Fibroblast of lung (primary cell): ENCODE data around the gene OPA1. TPM values are rescaled to one million over a fixed set of nuclear protein-coding genes. Genes with fewer than 3 reads are reported as not detected.

Experiments used
- DNase-seq, 2 donors: peaks; one replicate each; pipeline versions ENCODE4 v3.0.0 to v3.0.0-alpha.2; 2010; ENCODE audit warnings: low read depth in 2 of 2
- H2AFZ ChIP-seq: 2 replicates; pipeline ENCODE4 v1.5.1; 2012; ENCODE audit warnings: low read length, control low read depth, inconsistent platforms
- H3K27ac ChIP-seq: 2 replicates; pipeline ENCODE4 v1.5.1; 2011; ENCODE audit warnings: low read length, control low read depth; ENCODE audit not compliant: insufficient read depth
- H3K27me3 ChIP-seq: 2 replicates; pipeline ENCODE4 v1.5.1; 2011; ENCODE audit warnings: mild to moderate bottlenecking, low read length; ENCODE audit not compliant: control insufficient read depth, insufficient read depth
- H3K36me3 ChIP-seq: 2 replicates; pipeline ENCODE4 v1.5.1; 2011; ENCODE audit warnings: low read length; ENCODE audit not compliant: control insufficient read depth, insufficient read depth
- H3K4me1 ChIP-seq: 2 replicates; pipeline ENCODE4 v1.5.1; 2011; ENCODE audit warnings: low read length; ENCODE audit not compliant: control insufficient read depth, insufficient read depth; ENCODE audit errors: extremely low read depth
- H3K4me2 ChIP-seq: 2 replicates; pipeline ENCODE4 v1.5.1; 2011; ENCODE audit warnings: low read length, control low read depth; ENCODE audit not compliant: insufficient read depth; ENCODE audit errors: extremely low read depth
- H3K4me3 ChIP-seq, 4 experiments: fragments of 200-600 bp in 1 of 4; sonication (generic) in 1 of 4; replicated peaks in 1 of 4; 2 replicates each; pipeline ENCODE4 v1.5.1; 2011 to 2016; ENCODE audit warnings: low read length in 4 of 4, low read depth in 3 of 4, mild to moderate bottlenecking in 3 of 4, control low read depth in 2 of 4, inconsistent platforms in 1 of 4, mixed read lengths in 1 of 4; ENCODE audit not compliant: insufficient read depth in 1 of 4; ENCODE audit errors: control extremely low read depth in 1 of 4
- H3K79me2 ChIP-seq: 2 replicates; pipeline ENCODE4 v1.5.1; 2012; ENCODE audit warnings: mild to moderate bottlenecking, low read length, inconsistent platforms; ENCODE audit not compliant: control insufficient read depth, insufficient read depth
- H3K9ac ChIP-seq: 2 replicates; pipeline ENCODE4 v1.5.1; 2011; ENCODE audit warnings: mild to moderate bottlenecking, low read length, control low read depth; ENCODE audit not compliant: insufficient read depth
- H3K9me3 ChIP-seq: 2 replicates; pipeline ENCODE4 v1.5.1; 2012; ENCODE audit warnings: low read depth, low read length; ENCODE audit not compliant: control insufficient read depth, insufficient read depth
- H4K20me1 ChIP-seq: 2 replicates; pipeline ENCODE4 v1.5.1; 2011; ENCODE audit warnings: low read length; ENCODE audit not compliant: control insufficient read depth, insufficient read depth; ENCODE audit errors: extremely low read depth
- EZH2 ChIP-seq: IDR thresholded peaks from 2 replicates; pipeline ENCODE4 v1.5.1; 2012; ENCODE audit warnings: low read length, control low read depth, mild to moderate bottlenecking; ENCODE audit errors: missing control alignments
- polyA plus RNA-seq, 2 donors: library from polyadenylated mRNA; depleted of rRNA in 1 of 2; stranded (reverse) in 1 of 2; unstranded in 1 of 2; fragments of >200 nt; gene quantifications; 2 replicates each; pipeline ENCODE4 v1.2.1, GENCODE V29; 2011 to 2012; ENCODE audit warnings: missing spikeins in 1 of 2
- total RNA-seq: library from RNA; depleted of rRNA; stranded (reverse); fragments of >200 nt; gene quantifications from 2 replicates; pipeline ENCODE4 v1.2.1, GENCODE V29; 2014
- TF ChIP-seq, protein P1 (sequence below), 2 donors: IDR thresholded peaks in 1 of 2; conservative IDR thresholded peaks in 1 of 2; 1 replicate in 1 of 2; 2 replicates in 1 of 2; pipeline ENCODE4 v1.5.1; 2011 to 2012; ENCODE audit warnings: low read length in 2 of 2, control low read depth in 1 of 2, inconsistent platforms in 1 of 2, low read depth in 1 of 2, mild to moderate bottlenecking in 1 of 2

OPA1 gene
- total and polyA plus RNA-seq, 2 donors (not counting 1 experiment from before 2014, with no cell fraction given): 40.6 to 63.9 TPM

DNA sequence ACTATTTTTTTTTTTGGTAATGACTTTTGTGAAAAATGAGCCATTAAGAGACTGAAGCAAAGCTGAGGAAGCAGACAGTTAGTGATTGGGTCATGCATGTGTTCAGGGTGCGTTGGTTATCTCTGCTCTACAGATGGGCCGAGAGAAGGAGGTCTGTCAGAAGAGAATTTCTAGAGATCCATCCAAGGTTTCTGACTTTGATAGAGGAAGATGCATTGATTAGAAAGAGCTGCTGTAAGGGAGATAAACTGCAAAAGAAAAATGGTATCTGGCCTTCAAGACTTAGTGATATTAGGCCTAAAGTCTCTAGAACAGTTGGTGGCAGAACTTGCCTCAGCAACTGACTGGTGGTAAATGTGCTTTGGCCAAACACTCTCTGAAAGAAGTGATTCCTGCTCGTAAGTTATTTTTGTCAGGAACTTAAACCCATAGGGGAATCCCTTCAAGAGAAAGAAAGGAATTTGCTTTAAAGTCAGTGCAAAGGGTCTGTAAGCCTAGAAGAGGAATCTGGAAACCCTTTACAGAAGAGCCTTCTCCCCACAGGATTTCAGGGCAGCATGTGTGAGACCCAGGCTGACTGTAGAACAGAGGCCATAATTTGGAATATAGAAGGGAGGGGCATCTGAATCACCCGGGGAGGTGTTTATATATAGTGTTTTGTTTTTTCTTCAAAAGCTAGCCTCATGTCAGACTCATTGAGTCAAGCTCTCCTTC lies 67.8 kb downstream of the OPA1 start:
- H3K9ac ChIP-seq: no peak overlapping the region
- TF ChIP-seq, protein P1, sequence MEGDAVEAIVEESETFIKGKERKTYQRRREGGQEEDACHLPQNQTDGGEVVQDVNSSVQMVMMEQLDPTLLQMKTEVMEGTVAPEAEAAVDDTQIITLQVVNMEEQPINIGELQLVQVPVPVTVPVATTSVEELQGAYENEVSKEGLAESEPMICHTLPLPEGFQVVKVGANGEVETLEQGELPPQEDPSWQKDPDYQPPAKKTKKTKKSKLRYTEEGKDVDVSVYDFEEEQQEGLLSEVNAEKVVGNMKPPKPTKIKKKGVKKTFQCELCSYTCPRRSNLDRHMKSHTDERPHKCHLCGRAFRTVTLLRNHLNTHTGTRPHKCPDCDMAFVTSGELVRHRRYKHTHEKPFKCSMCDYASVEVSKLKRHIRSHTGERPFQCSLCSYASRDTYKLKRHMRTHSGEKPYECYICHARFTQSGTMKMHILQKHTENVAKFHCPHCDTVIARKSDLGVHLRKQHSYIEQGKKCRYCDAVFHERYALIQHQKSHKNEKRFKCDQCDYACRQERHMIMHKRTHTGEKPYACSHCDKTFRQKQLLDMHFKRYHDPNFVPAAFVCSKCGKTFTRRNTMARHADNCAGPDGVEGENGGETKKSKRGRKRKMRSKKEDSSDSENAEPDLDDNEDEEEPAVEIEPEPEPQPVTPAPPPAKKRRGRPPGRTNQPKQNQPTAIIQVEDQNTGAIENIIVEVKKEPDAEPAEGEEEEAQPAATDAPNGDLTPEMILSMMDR (conservative IDR thresholded peaks at IDR 0.05 in 1 of 2, IDR thresholded peaks at IDR 0.05 in 1 of 2; ENCODE audit: low read depth in 1 of 2, low read length in 2 of 2): no peak
- TF ChIP-seq EZH2: no peak
- H3K4me2 ChIP-seq: no peak overlapping the region
- no peak overlapping the region for H3K4me3 ChIP-seq
- no peaks in the 10 kb centered on the region for H3K79me2 ChIP-seq
- H3K36me3 ChIP-seq: peaks cover 5% of the 10 kb centered on the region
- H3K4me1 ChIP-seq: no peaks in the 10 kb centered on the region
- H3K27me3 ChIP-seq: no peaks in the 10 kb centered on the region
- H2AFZ ChIP-seq: no peak overlapping the region
- no peak for DNase-seq
- no peaks in the 10 kb centered on the region for H3K9me3 ChIP-seq
- H4K20me1 ChIP-seq: no peaks in the 10 kb centered on the region
- no peak overlapping the region for H3K27ac ChIP-seq

DNA sequence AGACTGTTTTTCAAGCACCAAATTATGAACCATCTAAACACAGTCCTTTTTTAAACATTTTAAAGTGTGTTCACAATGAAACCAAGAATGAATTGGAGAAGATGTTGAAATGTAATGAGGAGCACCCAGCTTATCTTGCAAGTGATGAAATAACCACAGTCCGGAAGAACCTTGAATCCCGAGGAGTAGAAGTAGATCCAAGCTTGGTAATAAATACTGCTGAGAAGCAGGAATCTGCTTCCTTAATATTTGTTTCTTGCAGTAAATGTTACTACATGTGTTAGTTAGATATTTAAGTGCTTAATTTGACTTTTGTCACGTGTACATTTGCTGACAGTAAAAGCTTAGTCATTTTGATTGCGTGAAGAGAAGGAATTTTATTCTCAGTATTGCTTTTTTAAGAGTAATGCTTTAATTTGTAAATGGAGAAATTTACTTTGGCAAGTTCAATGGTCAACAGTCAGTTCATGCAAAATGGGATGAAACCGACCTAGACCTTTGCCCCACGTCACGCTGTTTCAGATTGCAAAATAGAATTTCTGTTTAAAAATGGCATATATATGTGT lies 69.8 kb downstream of the OPA1 start:
- H3K27me3 ChIP-seq: no peaks in the 10 kb centered on the region
- H2AFZ ChIP-seq: no peak overlapping the region
- no peak overlapping the region for H3K4me3 ChIP-seq
- TF ChIP-seq EZH2: no peak
- TF ChIP-seq, protein P1 (conservative IDR thresholded peaks at IDR 0.05 in 1 of 2, IDR thresholded peaks at IDR 0.05 in 1 of 2; ENCODE audit: low read depth in 1 of 2, low read length in 2 of 2): no peak
- H4K20me1 ChIP-seq: no peaks in the 10 kb centered on the region
- no peak overlapping the region for H3K4me2 ChIP-seq
- no peak overlapping the region for H3K9ac ChIP-seq
- peak in 1 of 2 donors; percentile 31 for DNase-seq
- H3K79me2 ChIP-seq: no peaks in the 10 kb centered on the region
- H3K4me1 ChIP-seq: no peaks in the 10 kb centered on the region
- no peak overlapping the region for H3K27ac ChIP-seq
- H3K9me3 ChIP-seq: no peaks in the 10 kb centered on the region
- H3K36me3 ChIP-seq: peaks cover 4% of the 10 kb centered on the region

DNA sequence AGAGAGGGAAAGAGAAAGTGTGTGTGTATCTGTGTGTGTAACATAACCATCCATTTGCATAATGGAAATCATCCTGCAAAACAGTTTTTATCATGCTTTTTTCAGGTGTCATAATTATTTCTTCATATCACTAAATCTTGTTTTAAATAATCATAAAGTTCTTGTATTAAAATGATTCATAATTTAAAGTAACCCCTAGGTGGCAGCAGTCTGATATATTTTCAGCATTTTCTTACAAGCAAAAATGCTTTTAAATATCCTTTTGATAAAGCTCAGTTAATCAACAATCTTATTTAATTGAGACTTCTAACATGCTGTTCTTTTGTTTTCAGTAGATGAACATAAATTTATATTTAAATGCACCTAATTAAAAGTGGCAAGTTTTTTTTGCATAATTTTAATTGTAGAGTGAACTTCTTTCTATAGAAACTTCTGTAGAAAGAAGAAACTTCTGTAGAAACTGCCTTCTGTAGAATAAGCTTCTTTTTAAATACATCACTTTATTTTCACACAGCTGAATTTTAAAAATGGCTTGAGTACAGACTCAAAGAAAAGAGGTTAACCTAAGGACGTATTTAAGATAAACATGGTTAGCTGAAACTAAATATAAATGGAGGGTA lies 72.5 kb downstream of the OPA1 start:
- H3K4me3 ChIP-seq: no peak overlapping the region
- DNase-seq: peak; percentile 30 to 70
- H3K4me1 ChIP-seq: no peaks in the 10 kb centered on the region
- H3K27me3 ChIP-seq: no peaks in the 10 kb centered on the region
- peaks cover 5% of the 10 kb centered on the region for H3K36me3 ChIP-seq
- no peak overlapping the region for H3K4me2 ChIP-seq
- no peak overlapping the region for H3K27ac ChIP-seq
- TF ChIP-seq EZH2: no peak
- TF ChIP-seq, protein P1 (conservative IDR thresholded peaks at IDR 0.05 in 1 of 2, IDR thresholded peaks at IDR 0.05 in 1 of 2; ENCODE audit: low read depth in 1 of 2, low read length in 2 of 2): peak in 1 of 2 donors; percentile 31
- no peak overlapping the region for H3K9ac ChIP-seq
- H3K9me3 ChIP-seq: no peaks in the 10 kb centered on the region
- H3K79me2 ChIP-seq: no peaks in the 10 kb centered on the region
- H2AFZ ChIP-seq: no peak overlapping the region
- H4K20me1 ChIP-seq: no peaks in the 10 kb centered on the region
